Naive thymus-derived CD4-positive, alpha-beta T cell (primary cell): ENCODE data around the gene PSD4. TPM values are rescaled to one million over a fixed set of nuclear protein-coding genes. Genes with fewer than 3 reads are reported as not detected.
A peak's percentile ranks its signal among the peaks of the same experiment; 100 is the strongest.

Source experiments
- ATAC-seq: fragments of 150-1000 bp; cut with Tn5 transposase; 2 replicates; pipeline ENCODE4 v1.10.0; 2021; ENCODE audit warnings: mild to moderate bottlenecking, moderate library complexity
- CTCF ChIA-PET: fragments of 350-600 bp; sonication (Branson Sonifier 250); formaldehyde crosslinking; loops from one replicate; lab custom pipeline; 2021; ENCODE audit warnings: antibody characterized with exemption; lab: Charles Lee
- POLR2A ChIA-PET: fragments of 350-600 bp; sonication (Branson Sonifier 250); formaldehyde crosslinking; loops from one replicate; lab custom pipeline; 2021; ENCODE audit warnings: antibody characterized with exemption, inconsistent platforms; lab: Charles Lee
- DNase-seq, 9 donors: peaks; one replicate each; pipeline versions ENCODE4 v3.0.0 to v3.0.0-alpha.2; 2020 to 2022; ENCODE audit warnings: mixed read lengths in 1 of 9
- H3K27ac ChIP-seq: one replicate; pipeline ENCODE4 v1.7.0; 2013; ENCODE audit warnings: mild to moderate bottlenecking, low read depth, low read length, moderate library complexity
- H3K27me3 ChIP-seq, 2 donors: one replicate each; pipeline ENCODE4 v1.7.0; 2013; ENCODE audit warnings: low read length in 2 of 2, mild to moderate bottlenecking in 2 of 2, moderate library complexity in 2 of 2; ENCODE audit not compliant: control insufficient read depth in 2 of 2, insufficient read depth in 2 of 2
- H3K36me3 ChIP-seq, 3 experiments: 1 replicate in 2 of 3; 2 replicates in 1 of 3; pipeline ENCODE4 v1.7.0; 2013; ENCODE audit warnings: low read length in 3 of 3, mild to moderate bottlenecking in 3 of 3, moderate library complexity in 1 of 3; ENCODE audit not compliant: insufficient read depth in 3 of 3, control insufficient read depth in 2 of 3
- H3K4me1 ChIP-seq, 2 donors: one replicate each; pipeline ENCODE4 v1.7.0; 2013; ENCODE audit warnings: low read length in 2 of 2, mild to moderate bottlenecking in 2 of 2, moderate library complexity in 1 of 2; ENCODE audit not compliant: control insufficient read depth in 2 of 2, insufficient read depth in 2 of 2
- H3K4me3 ChIP-seq: 2 replicates; pipeline ENCODE4 v1.7.0; 2013; ENCODE audit warnings: mild to moderate bottlenecking, low read length
- H3K9me3 ChIP-seq, 3 experiments: 1 replicate in 2 of 3; 2 replicates in 1 of 3; pipeline ENCODE4 v1.7.0; 2013; ENCODE audit warnings: low read length in 3 of 3; ENCODE audit not compliant: control insufficient read depth in 2 of 3
- H3K27ac Mint-ChIP-seq, 9 donors: one replicate each; pipeline ENCODE4 v1.8.0; 2020 to 2022; ENCODE audit warnings: mixed read lengths in 9 of 9, mild to moderate bottlenecking in 8 of 9, moderate library complexity in 5 of 9, inconsistent platforms in 2 of 9
- H3K27me3 Mint-ChIP-seq, 5 donors: one replicate each; pipeline ENCODE4 v1.8.0; 2021 to 2022; ENCODE audit warnings: mixed read lengths in 5 of 5, mild to moderate bottlenecking in 1 of 5
- H3K36me3 Mint-ChIP-seq, 5 donors: one replicate each; pipeline ENCODE4 v1.8.0; 2020 to 2022; ENCODE audit warnings: mixed read lengths in 5 of 5, mild to moderate bottlenecking in 3 of 5, inconsistent platforms in 1 of 5
- H3K4me1 Mint-ChIP-seq, 7 donors: one replicate each; pipeline ENCODE4 v1.8.0; 2020 to 2022; ENCODE audit warnings: mixed read lengths in 7 of 7, mild to moderate bottlenecking in 3 of 7, inconsistent platforms in 1 of 7
- H3K4me3 Mint-ChIP-seq, 10 donors: one replicate each; pipeline ENCODE4 v1.8.0; 2020 to 2022; ENCODE audit warnings: mild to moderate bottlenecking in 10 of 10, mixed read lengths in 10 of 10, moderate library complexity in 6 of 10, inconsistent platforms in 2 of 10
- H3K9me3 Mint-ChIP-seq, 11 donors: one replicate each; pipeline ENCODE4 v1.8.0; 2020 to 2022; ENCODE audit warnings: mixed read lengths in 11 of 11, mild to moderate bottlenecking in 4 of 11, inconsistent platforms in 1 of 11, moderate library complexity in 1 of 11
- intact Hi-C, 2 donors: fragments of 100-400 bp; cut with micrococcal nuclease; formaldehyde crosslinking; loops; one replicate each; pipeline ENCODE4 v1.15.1; 2023
- polyA plus RNA-seq, 2 donors: library from polyadenylated mRNA; unstranded; fragments of 300-500 nt; fragmentation: Illumina TruSeq; gene quantifications; one replicate each; pipeline ENCODE4 v1.2.3, GENCODE V29; 2021
- total RNA-seq, 6 experiments: library from RNA in 5 of 6; stranded (reverse) in 5 of 6; gene quantifications; 1 replicate in 5 of 6; 2 replicates in 1 of 6; pipeline ENCODE4 v1.2.3 and lab custom pipeline; 2021 to 2026

Gene PSD4
- total and polyA plus RNA-seq, 7 experiments from 2014 or later = 28.0 to 399 (median 112) TPM

GRCh38 chr2:113229795-113230194 lies 56.0 kb downstream of the PSD4 start:
- ChIA-PET CTCF (interaction anchor here (1.0 kb wide), 1 partner anchor 27 kb away, joined by 4 read pairs; no protein-coding TSS in a partner anchor), POLR2A (interaction anchor here (1.2 kb wide), 1 partner anchor 25 kb away, joined by 3 read pairs; no protein-coding TSS in a partner anchor)
- Histone ChIP-seq H3K4me1 (no peaks in the 10 kb centered on the region), H3K4me3 (no peak overlapping the region), H3K9me3 (no peaks in the 10 kb centered on the region), H3K27ac (no peak overlapping the region), H3K27me3 (no peaks in the 10 kb centered on the region), H3K36me3 (no peaks in the 10 kb centered on the region)
- H3K27me3 Mint-ChIP-seq = peaks cover 0 to 2% (median 0%) of the 10 kb centered on the region in 5 donors
- H3K36me3 Mint-ChIP-seq = no peaks in the 10 kb centered on the region
- DNase-seq (no peak), ATAC-seq (no peak)
- H3K27ac Mint-ChIP-seq = peak overlapping the region in 1 of 9 donors; percentile 21
- H3K9me3 Mint-ChIP-seq = no peaks in the 10 kb centered on the region
- peaks cover 3 to 40% (median 12%) of the 10 kb centered on the region in 7 donors for H3K4me1 Mint-ChIP-seq
- H3K4me3 Mint-ChIP-seq = no peak overlapping the region
- intact Hi-C loops = no loop called here

DNA sequence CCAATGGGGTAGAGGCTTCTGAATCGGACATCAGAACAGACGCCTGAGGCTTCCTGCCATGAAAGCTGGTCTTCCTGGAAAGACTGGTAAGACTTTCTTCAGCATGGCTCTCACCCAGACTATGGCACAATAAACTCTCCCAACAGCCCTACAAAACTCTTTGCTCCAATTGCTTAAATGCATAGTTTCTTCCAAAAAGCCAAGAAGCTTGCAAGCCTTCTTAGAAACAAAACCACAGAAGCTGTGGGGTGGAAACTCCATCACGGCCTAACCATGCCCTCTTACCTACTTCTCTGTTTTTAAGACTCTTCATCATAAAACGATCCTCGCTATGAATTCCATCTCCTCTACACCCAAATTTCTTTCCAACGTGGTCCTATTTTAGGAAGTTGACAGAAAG lies 56.8 kb downstream of the PSD4 start:
- H3K4me1 ChIP-seq = no peaks in the 10 kb centered on the region
- no peak for DNase-seq
- intact Hi-C loops = no loop called here
- H3K27me3 ChIP-seq = no peaks in the 10 kb centered on the region
- Mint-ChIP-seq H3K4me1 (peaks cover 3 to 40% (median 12%) of the 10 kb centered on the region in 7 donors), H3K4me3 (peak overlapping the region in 1 of 10 donors; percentile 56), H3K27me3 (peaks cover 0 to 2% (median 0%) of the 10 kb centered on the region in 5 donors), H3K9me3 (no peaks in the 10 kb centered on the region), H3K36me3 (peaks cover 0 to 2% (median 0%) of the 10 kb centered on the region in 5 donors), H3K27ac (peak overlapping the region in 1 of 9 donors; percentile 75)
- no peak for ATAC-seq
- ChIA-PET POLR2A (interaction anchor here (1.2 kb wide), 1 partner anchor 26 kb away, joined by 3 read pairs; no protein-coding TSS in a partner anchor), CTCF (interaction anchor here (0.9 to 1.0 kb wide), 3 partner anchors 26 to 139 kb away, joined by 3 to 4 read pairs (median 4); no protein-coding TSS in a partner anchor)
- no peak overlapping the region for H3K4me3 ChIP-seq
- H3K9me3 ChIP-seq = no peaks in the 10 kb centered on the region
- H3K27ac ChIP-seq = no peak overlapping the region
- no peaks in the 10 kb centered on the region for H3K36me3 ChIP-seq

GRCh38 chr2:113231064-113231463 lies 57.3 kb downstream of the PSD4 start:
- peaks cover 0 to 2% (median 0%) of the 10 kb centered on the region in 5 donors for H3K36me3 Mint-ChIP-seq
- no peak overlapping the region for H3K4me3 Mint-ChIP-seq
- H3K27ac Mint-ChIP-seq = peak overlapping the region in 1 of 9 donors; percentile 11
- POLR2A ChIA-PET = interaction anchor here (1.2 kb wide), 1 partner anchor 27 kb away, joined by 3 read pairs; no protein-coding TSS in a partner anchor
- CTCF ChIA-PET = interaction anchor here (0.6 to 0.9 kb wide), 3 partner anchors 27 to 139 kb away, joined by 3 to 4 read pairs (median 3); no protein-coding TSS in a partner anchor
- H3K36me3 ChIP-seq = no peaks in the 10 kb centered on the region
- H3K27me3 Mint-ChIP-seq = peaks cover 0 to 2% (median 0%) of the 10 kb centered on the region in 5 donors
- no peaks in the 10 kb centered on the region for H3K9me3 ChIP-seq
- ATAC-seq = no peak
- H3K9me3 Mint-ChIP-seq = no peaks in the 10 kb centered on the region
- no peak for DNase-seq
- no peaks in the 10 kb centered on the region for H3K4me1 ChIP-seq
- H3K27ac ChIP-seq = no peak overlapping the region
- no peaks in the 10 kb centered on the region for H3K27me3 ChIP-seq
- no peak overlapping the region for H3K4me3 ChIP-seq
- peaks cover 3 to 40% (median 12%) of the 10 kb centered on the region in 7 donors for H3K4me1 Mint-ChIP-seq
- intact Hi-C loops = no loop called here

GRCh38 chr2:113232123-113232522 lies 58.4 kb downstream of the PSD4 start:
- peaks cover 3 to 44% (median 12%) of the 10 kb centered on the region in 7 donors for H3K4me1 Mint-ChIP-seq
- Histone ChIP-seq H3K27me3 (no peaks in the 10 kb centered on the region), H3K9me3 (no peaks in the 10 kb centered on the region), H3K27ac (no peak overlapping the region), H3K4me3 (no peak overlapping the region), H3K4me1 (peaks cover 0 to 4% of the 10 kb centered on the region in 2 donors), H3K36me3 (no peaks in the 10 kb centered on the region)
- ChIA-PET POLR2A (no interaction called here), CTCF (interaction anchor here (0.6 to 0.7 kb wide), 2 partner anchors 13 to 15 kb away, joined by 3 read pairs; no protein-coding TSS in a partner anchor)
- peak overlapping the region in 1 of 9 donors; percentile 7 for H3K27ac Mint-ChIP-seq
- DNase-seq (no peak), ATAC-seq (no peak)
- intact Hi-C loops = no loop called here
- H3K4me3 Mint-ChIP-seq = no peak overlapping the region
- H3K36me3 Mint-ChIP-seq = peaks cover 0 to 2% (median 0%) of the 10 kb centered on the region in 5 donors
- no peaks in the 10 kb centered on the region for H3K9me3 Mint-ChIP-seq
- H3K27me3 Mint-ChIP-seq = peaks cover 0 to 2% (median 0%) of the 10 kb centered on the region in 5 donors

GRCh38 chr2:113232740-113233139 lies 59.0 kb downstream of the PSD4 start:
- CTCF ChIA-PET = interaction anchor here (0.7 kb wide), 1 partner anchor 14 kb away, joined by 3 read pairs; no protein-coding TSS in a partner anchor
- no peak for DNase-seq
- Histone ChIP-seq H3K4me1 (peaks cover 0 to 4% of the 10 kb centered on the region in 2 donors), H3K36me3 (no peaks in the 10 kb centered on the region), H3K27ac (no peak overlapping the region), H3K9me3 (no peaks in the 10 kb centered on the region), H3K4me3 (no peak overlapping the region), H3K27me3 (no peaks in the 10 kb centered on the region)
- Mint-ChIP-seq H3K27ac (no peak overlapping the region), H3K4me3 (no peak overlapping the region), H3K9me3 (no peaks in the 10 kb centered on the region), H3K36me3 (peaks cover 0 to 3% (median 0%) of the 10 kb centered on the region in 5 donors), H3K4me1 (peaks cover 3 to 45% (median 12%) of the 10 kb centered on the region in 7 donors), H3K27me3 (no peaks in the 10 kb centered on the region)
- intact Hi-C loops = no loop called here
- ATAC-seq = no peak
- POLR2A ChIA-PET = no interaction called here

DNA sequence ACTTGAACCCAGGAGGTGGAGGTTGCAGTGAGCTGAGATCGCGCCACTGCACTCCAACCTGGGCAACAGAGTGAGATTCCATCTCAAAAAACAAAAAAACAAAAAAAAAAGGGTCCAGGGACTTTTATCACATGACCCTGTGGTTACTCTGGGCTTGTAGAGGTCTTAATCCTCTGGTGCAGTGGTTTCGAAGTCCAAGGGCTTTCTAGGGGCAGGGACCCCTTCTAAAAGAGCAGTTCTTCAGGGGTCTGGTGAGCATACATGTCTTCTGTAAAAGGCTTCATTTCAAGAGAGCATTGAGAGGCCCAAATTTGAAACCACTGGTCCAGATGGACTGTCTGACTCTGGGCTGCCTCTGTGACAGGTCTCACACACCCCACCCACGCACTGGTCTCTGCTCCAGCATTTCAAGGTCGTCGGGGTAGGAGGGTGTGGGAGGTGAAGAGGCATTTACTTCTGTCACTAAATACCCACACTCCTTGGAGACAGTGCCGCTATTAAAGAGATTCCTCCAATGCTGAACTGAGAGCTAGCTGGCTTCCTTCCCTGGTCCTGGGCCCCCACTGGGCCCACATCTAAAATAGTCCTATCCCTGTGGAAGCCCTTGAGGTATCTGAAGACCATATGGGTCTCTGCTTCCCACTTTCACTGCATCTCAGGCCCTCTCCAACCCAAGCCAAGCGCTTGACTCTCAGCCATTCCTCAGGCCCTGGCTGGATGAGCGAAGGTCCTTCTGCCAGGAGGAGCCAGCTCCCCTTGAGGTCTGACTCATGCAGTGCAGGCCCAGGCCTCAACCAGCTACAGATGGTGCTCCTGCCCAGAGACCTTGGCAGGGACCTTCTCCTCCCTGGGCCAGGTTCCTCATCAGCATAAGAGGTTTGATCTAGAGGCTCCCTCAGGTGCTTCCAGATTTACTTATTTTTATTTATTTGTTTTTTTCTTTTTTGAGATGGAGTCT lies 60.1 kb downstream of the PSD4 start:
- H3K4me3 ChIP-seq = no peak overlapping the region
- H3K27ac Mint-ChIP-seq = no peak overlapping the region
- peaks cover 0 to 3% (median 0%) of the 10 kb centered on the region in 5 donors for H3K36me3 Mint-ChIP-seq
- no peak overlapping the region for H3K27ac ChIP-seq
- ATAC-seq (no peak), DNase-seq (no peak)
- ChIA-PET CTCF (interaction anchor here (2.1 kb wide), 1 partner anchor 29 kb away, joined by 15 read pairs; no protein-coding TSS in a partner anchor), POLR2A (no interaction called here)
- H3K9me3 Mint-ChIP-seq = no peaks in the 10 kb centered on the region
- no peaks in the 10 kb centered on the region for H3K36me3 ChIP-seq
- H3K27me3 ChIP-seq = no peaks in the 10 kb centered on the region
- H3K27me3 Mint-ChIP-seq = no peaks in the 10 kb centered on the region
- H3K4me1 ChIP-seq = peaks cover 0 to 4% of the 10 kb centered on the region in 2 donors
- peak overlapping the region in 2 of 10 donors; percentile 14 to 41 for H3K4me3 Mint-ChIP-seq
- no peaks in the 10 kb centered on the region for H3K9me3 ChIP-seq
- intact Hi-C loops = no loop called here
- H3K4me1 Mint-ChIP-seq = peaks cover 3 to 39% (median 12%) of the 10 kb centered on the region in 7 donors
